GM23338 (cell line): ENCODE measurements around the gene RYR2. TPM values are rescaled to one million over a fixed set of nuclear protein-coding genes. Genes with fewer than 3 reads are reported as not detected.

ENCODE experiments used
- ATAC-seq: fragments of 200-7000 bp; cut with Tn5 transposase; 3 replicates; pipeline ENCODE4 v1.9.1; 2020
- DNase-seq: peaks from one replicate; pipeline ENCODE4 v3.0.0-alpha.2; 2015; ENCODE audit warnings: low spot score
- H2AFZ ChIP-seq: fragments of 200-600 bp; sonication (generic); 2 replicates; pipeline ENCODE4 v1.8.0; 2016; ENCODE audit warnings: antibody characterized with exemption, mild to moderate bottlenecking, moderate library complexity
- H3F3A ChIP-seq: fragments of 200-600 bp; sonication (generic); replicated peaks from 2 replicates; pipeline ENCODE4 v1.8.0; 2017; ENCODE audit warnings: antibody characterized with exemption, mixed run types, low read depth
- H3K27ac ChIP-seq: fragments of 200-600 bp; sonication (generic); 2 replicates; pipeline ENCODE4 v1.6.1; 2016; ENCODE audit warnings: low read depth
- H3K27me3 ChIP-seq: fragments of 200-600 bp; sonication (generic); 2 replicates; pipeline ENCODE4 v1.8.0; 2016; ENCODE audit warnings: mild to moderate bottlenecking, mixed run types, moderate library complexity; ENCODE audit not compliant: insufficient read depth
- H3K36me3 ChIP-seq: fragments of 200-600 bp; sonication (generic); 2 replicates; pipeline ENCODE4 v1.8.0; 2016; ENCODE audit warnings: mild to moderate bottlenecking; ENCODE audit not compliant: insufficient read depth
- H3K4me1 ChIP-seq: fragments of 200-600 bp; sonication (generic); 2 replicates; pipeline ENCODE4 v1.8.0; 2016; ENCODE audit warnings: mild to moderate bottlenecking, moderate library complexity; ENCODE audit not compliant: insufficient read depth
- H3K4me2 ChIP-seq: fragments of 200-600 bp; sonication (generic); 2 replicates; pipeline ENCODE4 v1.7.1; 2017; ENCODE audit warnings: mixed run types
- H3K4me3 ChIP-seq: fragments of 200-600 bp; sonication (generic); 2 replicates; pipeline ENCODE4 v1.6.1; 2016; ENCODE audit warnings: mixed run types
- H3K79me2 ChIP-seq: fragments of 200-600 bp; sonication (generic); replicated peaks from 2 replicates; pipeline ENCODE4 v1.8.0; 2017; ENCODE audit warnings: mild to moderate bottlenecking; ENCODE audit not compliant: insufficient read depth
- H3K9me2 ChIP-seq: fragments of 200-600 bp; sonication (generic); 2 replicates; pipeline ENCODE4 v1.8.0; 2017; ENCODE audit not compliant: insufficient read depth
- H4K20me1 ChIP-seq: fragments of 200-600 bp; sonication (generic); replicated peaks from 2 replicates; pipeline ENCODE4 v1.8.0; 2017; ENCODE audit warnings: mild to moderate bottlenecking; ENCODE audit not compliant: insufficient read depth
- H3K27ac Mint-ChIP-seq: 2 replicates; pipeline ENCODE4 v1.8.0; 2020; ENCODE audit warnings: inconsistent platforms, mild to moderate bottlenecking, moderate library complexity, mixed read lengths
- H3K27me3 Mint-ChIP-seq: 3 replicates; pipeline ENCODE4 v1.8.0; 2022; ENCODE audit warnings: low read depth, mild to moderate bottlenecking, moderate library complexity, mixed read lengths, inconsistent platforms; ENCODE audit not compliant: insufficient read depth, poor library complexity
- H3K36me3 Mint-ChIP-seq: 3 replicates; pipeline ENCODE4 v1.8.0; 2021; ENCODE audit warnings: low read depth, mild to moderate bottlenecking, inconsistent platforms, moderate library complexity, mixed read lengths
- H3K4me1 Mint-ChIP-seq: 3 replicates; pipeline ENCODE4 v1.8.0; 2020; ENCODE audit warnings: mild to moderate bottlenecking, inconsistent platforms, mixed read lengths
- H3K4me3 Mint-ChIP-seq: 3 replicates; pipeline ENCODE4 v1.8.0; 2021; ENCODE audit warnings: moderate library complexity, mild to moderate bottlenecking, inconsistent platforms, mixed read lengths
- H3K9me3 Mint-ChIP-seq: 3 replicates; pipeline ENCODE4 v1.8.0; 2020; ENCODE audit warnings: moderate library complexity, mild to moderate bottlenecking, inconsistent platforms, mixed read lengths
- CREB1 ChIP-seq: fragments of 250-450 bp; sonication (Bioruptor Pico); IDR thresholded peaks from 2 replicates; pipeline ENCODE4 v1.5.0; 2020; ENCODE audit warnings: low read depth, mild to moderate bottlenecking, moderate library complexity
- EZH2 ChIP-seq: fragments of 200-600 bp; sonication (generic); IDR thresholded peaks from one replicate; pipeline ENCODE4 v1.8.0; 2017; ENCODE audit warnings: antibody characterized with exemption, mild to moderate bottlenecking, low read depth; ENCODE audit not compliant: unreplicated experiment
- EZH2phosphoT487 ChIP-seq: fragments of 200-600 bp; sonication (generic); IDR thresholded peaks from one replicate; pipeline ENCODE4 v1.8.1; 2018; ENCODE audit warnings: antibody characterized with exemption; ENCODE audit not compliant: unreplicated experiment
- JUNB ChIP-seq: IDR thresholded peaks from one replicate; pipeline ENCODE4 v1.6.1; 2016; ENCODE audit warnings: antibody characterized with exemption; ENCODE audit not compliant: unreplicated experiment
- REST ChIP-seq: IDR thresholded peaks from one replicate; pipeline ENCODE4 v1.6.1; 2018; ENCODE audit warnings: antibody characterized with exemption; ENCODE audit not compliant: unreplicated experiment
- STAT1 ChIP-seq: IDR thresholded peaks from one replicate; pipeline ENCODE4 v1.6.1; 2016; ENCODE audit warnings: antibody characterized with exemption; ENCODE audit not compliant: unreplicated experiment
- polyA plus RNA-seq: library from polyadenylated mRNA; unstranded; fragments of >200 nt; fragmentation: Nextera tagmentation; extraction: Ambion mirVana; gene quantifications from 2 replicates; pipeline ENCODE4 v1.2.1, GENCODE V29; 2016
- total RNA-seq: library from RNA; depleted of rRNA; stranded (reverse); fragments of >200 nt; shearing (Covaris generic); gene quantifications from 2 replicates; pipeline ENCODE4 v1.2.3, GENCODE V29; 2014
- TF ChIP-seq, protein P1 (sequence below): IDR thresholded peaks from 2 replicates; pipeline ENCODE4 v1.6.1; 2016; ENCODE audit warnings: antibody characterized with exemption
- TF ChIP-seq, protein P2 (sequence below), 2 experiments: fragments of 200-600 bp in 1 of 2; sonication (generic) in 1 of 2; conservative IDR thresholded peaks; 2 replicates each; pipeline versions ENCODE4 v1.5.1 to v1.6.1; 2016 to 2017; ENCODE audit warnings: antibody characterized with exemption in 2 of 2, low read depth in 2 of 2, mild to moderate bottlenecking in 2 of 2, moderate library complexity in 1 of 2

RYR2 gene
- total and polyA plus RNA-seq, 2 experiments from 2014 or later: 8.9 to 10.0 TPM

- TF ChIP-seq EZH2 (no peak), CREB1 (CRISPR knock-in tag) (no peak)
- TF ChIP-seq, protein P1, sequence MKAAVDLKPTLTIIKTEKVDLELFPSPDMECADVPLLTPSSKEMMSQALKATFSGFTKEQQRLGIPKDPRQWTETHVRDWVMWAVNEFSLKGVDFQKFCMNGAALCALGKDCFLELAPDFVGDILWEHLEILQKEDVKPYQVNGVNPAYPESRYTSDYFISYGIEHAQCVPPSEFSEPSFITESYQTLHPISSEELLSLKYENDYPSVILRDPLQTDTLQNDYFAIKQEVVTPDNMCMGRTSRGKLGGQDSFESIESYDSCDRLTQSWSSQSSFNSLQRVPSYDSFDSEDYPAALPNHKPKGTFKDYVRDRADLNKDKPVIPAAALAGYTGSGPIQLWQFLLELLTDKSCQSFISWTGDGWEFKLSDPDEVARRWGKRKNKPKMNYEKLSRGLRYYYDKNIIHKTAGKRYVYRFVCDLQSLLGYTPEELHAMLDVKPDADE: no peak
- TF ChIP-seq, protein P2, sequence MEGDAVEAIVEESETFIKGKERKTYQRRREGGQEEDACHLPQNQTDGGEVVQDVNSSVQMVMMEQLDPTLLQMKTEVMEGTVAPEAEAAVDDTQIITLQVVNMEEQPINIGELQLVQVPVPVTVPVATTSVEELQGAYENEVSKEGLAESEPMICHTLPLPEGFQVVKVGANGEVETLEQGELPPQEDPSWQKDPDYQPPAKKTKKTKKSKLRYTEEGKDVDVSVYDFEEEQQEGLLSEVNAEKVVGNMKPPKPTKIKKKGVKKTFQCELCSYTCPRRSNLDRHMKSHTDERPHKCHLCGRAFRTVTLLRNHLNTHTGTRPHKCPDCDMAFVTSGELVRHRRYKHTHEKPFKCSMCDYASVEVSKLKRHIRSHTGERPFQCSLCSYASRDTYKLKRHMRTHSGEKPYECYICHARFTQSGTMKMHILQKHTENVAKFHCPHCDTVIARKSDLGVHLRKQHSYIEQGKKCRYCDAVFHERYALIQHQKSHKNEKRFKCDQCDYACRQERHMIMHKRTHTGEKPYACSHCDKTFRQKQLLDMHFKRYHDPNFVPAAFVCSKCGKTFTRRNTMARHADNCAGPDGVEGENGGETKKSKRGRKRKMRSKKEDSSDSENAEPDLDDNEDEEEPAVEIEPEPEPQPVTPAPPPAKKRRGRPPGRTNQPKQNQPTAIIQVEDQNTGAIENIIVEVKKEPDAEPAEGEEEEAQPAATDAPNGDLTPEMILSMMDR (conservative IDR thresholded peaks at IDR 0.05; ENCODE audit: low read depth in 2 of 2): no peak
Observed at GRCh38 chr1:237792149-237792548, 750.2 kb downstream of the RYR2 start (continued).

DNA sequence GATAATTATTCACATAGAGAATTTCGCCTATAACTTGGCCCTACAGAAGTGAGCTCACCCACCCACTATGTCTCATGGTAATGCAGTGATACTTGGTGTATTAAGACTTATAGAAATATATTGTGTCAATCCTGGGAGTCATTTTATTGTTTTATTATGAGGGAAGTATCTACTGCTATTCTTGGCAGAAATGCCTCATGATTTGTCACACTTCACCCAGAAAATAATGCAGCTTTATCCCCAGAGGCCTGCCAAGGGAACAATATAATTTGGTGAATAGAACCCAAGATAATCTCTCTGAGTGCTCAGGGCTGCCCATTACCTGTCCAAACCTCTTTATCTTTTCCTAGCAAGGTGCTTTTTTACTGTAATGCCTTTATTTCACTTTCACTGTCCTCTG lies 750.7 kb downstream of the RYR2 start:
- H3K9me3 Mint-ChIP-seq: no peaks in the 10 kb centered on the region
- Histone ChIP-seq H2AFZ (no peak overlapping the region), H3K27ac (no peak overlapping the region), H3K79me2 (no peaks in the 10 kb centered on the region), H3K9me2 (no peaks in the 10 kb centered on the region), H3K4me1 (peaks cover 13% of the 10 kb centered on the region), H3K27me3 (no peaks in the 10 kb centered on the region), H3K4me3 (no peak overlapping the region), H3K36me3 (no peaks in the 10 kb centered on the region), H3K4me2 (no peak overlapping the region), H4K20me1 (no peaks in the 10 kb centered on the region), H3F3A (no peaks in the 10 kb centered on the region)
- TF ChIP-seq JUNB: no peak
- no peak for TF ChIP-seq EZH2phosphoT487
- TF ChIP-seq REST: no peak
- TF ChIP-seq CREB1 (CRISPR knock-in tag): no peak
- TF ChIP-seq STAT1: no peak
- peaks cover 4% of the 10 kb centered on the region for H3K27me3 Mint-ChIP-seq
- H3K4me3 Mint-ChIP-seq: no peak overlapping the region
- H3K27ac Mint-ChIP-seq: no peak overlapping the region
- no peak for DNase-seq
- H3K36me3 Mint-ChIP-seq: no peaks in the 10 kb centered on the region
- peaks cover 9% of the 10 kb centered on the region for H3K4me1 Mint-ChIP-seq
- ATAC-seq: no peak
